Measurements from ENCODE around the gene TRIM44.
"Not testable (repeated sequence)": the region's sequence is repeated elsewhere in the genome, so short reads cannot be mapped to it uniquely, and the experiment has no call there.

Gene TRIM44

GRCh38 chr11:35654711-35655110 is 7.9 kb upstream of the TRIM44 start:
- Histone ChIP-seq H3K4me1 (ENCODE audit: control insufficient read depth, insufficient read depth, low read length, unreplicated experiment) (no peaks in the 10 kb centered on the region), H3K4me3 (ENCODE audit: low read depth, low read length) (no peak overlapping the region), H3K79me2 (ENCODE audit: control insufficient read depth, insufficient read depth, low read length, unreplicated experiment) (no peaks in the 10 kb centered on the region), H3K36me3 (ENCODE audit: insufficient read depth, low read length) (no peaks in the 10 kb centered on the region), H2AFZ (ENCODE audit: low read length, unreplicated experiment) (no peak overlapping the region), H3K27me3 (ENCODE audit: insufficient read depth, low read length) (no peaks in the 10 kb centered on the region), H3K27ac (ENCODE audit: low read depth, low read length) (no peak overlapping the region)

GRCh38 chr11:35655254-35655653 is 7.3 kb upstream of the TRIM44 start:
- H3K4me3 ChIP-seq (ENCODE audit: low read depth, low read length) = no peak overlapping the region
- H3K79me2 ChIP-seq (ENCODE audit: control insufficient read depth, insufficient read depth, low read length, unreplicated experiment) = no peaks in the 10 kb centered on the region
- H2AFZ ChIP-seq (ENCODE audit: low read length, unreplicated experiment) = no peak overlapping the region
- H3K36me3 ChIP-seq (ENCODE audit: insufficient read depth, low read length) = no peaks in the 10 kb centered on the region
- no peaks in the 10 kb centered on the region for H3K4me1 ChIP-seq (ENCODE audit: control insufficient read depth, insufficient read depth, low read length, unreplicated experiment)
- no peak overlapping the region for H3K27ac ChIP-seq (ENCODE audit: low read depth, low read length)
- H3K27me3 ChIP-seq (ENCODE audit: insufficient read depth, low read length) = no peaks in the 10 kb centered on the region

GRCh38 chr11:35655856-35656255 is 6.7 kb upstream of the TRIM44 start:
- Histone ChIP-seq H2AFZ (ENCODE audit: low read length, unreplicated experiment) (no peak overlapping the region), H3K27me3 (ENCODE audit: insufficient read depth, low read length) (no peaks in the 10 kb centered on the region), H3K4me3 (ENCODE audit: low read depth, low read length) (no peak overlapping the region), H3K4me1 (ENCODE audit: control insufficient read depth, insufficient read depth, low read length, unreplicated experiment) (no peaks in the 10 kb centered on the region), H3K79me2 (ENCODE audit: control insufficient read depth, insufficient read depth, low read length, unreplicated experiment) (no peaks in the 10 kb centered on the region), H3K27ac (ENCODE audit: low read depth, low read length) (no peak overlapping the region), H3K36me3 (ENCODE audit: insufficient read depth, low read length) (no peaks in the 10 kb centered on the region)

- no peak overlapping the region for H2AFZ ChIP-seq (ENCODE audit: low read length, unreplicated experiment)
- no peaks in the 10 kb centered on the region for H3K36me3 ChIP-seq (ENCODE audit: insufficient read depth, low read length)
- H3K27me3 ChIP-seq (ENCODE audit: insufficient read depth, low read length) = no peaks in the 10 kb centered on the region
- H3K4me1 ChIP-seq (ENCODE audit: control insufficient read depth, insufficient read depth, low read length, unreplicated experiment) = peaks cover 5% of the 10 kb centered on the region
- no peak overlapping the region for H3K27ac ChIP-seq (ENCODE audit: low read depth, low read length)
- no peak overlapping the region for H3K4me3 ChIP-seq (ENCODE audit: low read depth, low read length)
- peaks cover 3% of the 10 kb centered on the region for H3K79me2 ChIP-seq (ENCODE audit: control insufficient read depth, insufficient read depth, low read length, unreplicated experiment)
Measured at GRCh38 chr11:35658020-35658948, 4.3 kb upstream of the TRIM44 start.

- H3K4me3 ChIP-seq (ENCODE audit: low read depth, low read length) = peak overlapping the region; percentile 88
- peak overlapping the region; percentile 91 for H3K27ac ChIP-seq (ENCODE audit: low read depth, low read length)
- peaks cover 35% of the 10 kb centered on the region for H3K79me2 ChIP-seq (ENCODE audit: control insufficient read depth, insufficient read depth, low read length, unreplicated experiment)
- H3K4me1 ChIP-seq (ENCODE audit: control insufficient read depth, insufficient read depth, low read length, unreplicated experiment) = peaks cover 11% of the 10 kb centered on the region
- H2AFZ ChIP-seq (ENCODE audit: low read length, unreplicated experiment) = peak overlapping the region; percentile 95
- peaks cover 20% of the 10 kb centered on the region for H3K36me3 ChIP-seq (ENCODE audit: insufficient read depth, low read length)
- H3K27me3 ChIP-seq (ENCODE audit: insufficient read depth, low read length) = no peaks in the 10 kb centered on the region
Measured at GRCh38 chr11:35661534-35661933, 1.0 kb upstream of the TRIM44 start.

- Histone ChIP-seq H3K27me3 (ENCODE audit: insufficient read depth, low read length) (no peaks in the 10 kb centered on the region), H3K36me3 (ENCODE audit: insufficient read depth, low read length) (peaks cover 24% of the 10 kb centered on the region), H3K27ac (ENCODE audit: low read depth, low read length) (peak overlapping the region; percentile 91), H2AFZ (ENCODE audit: low read length, unreplicated experiment) (peak overlapping the region; percentile 95), H3K79me2 (ENCODE audit: control insufficient read depth, insufficient read depth, low read length, unreplicated experiment) (peaks cover 40% of the 10 kb centered on the region), H3K4me1 (ENCODE audit: control insufficient read depth, insufficient read depth, low read length, unreplicated experiment) (peaks cover 11% of the 10 kb centered on the region), H3K4me3 (ENCODE audit: low read depth, low read length) (peak overlapping the region; percentile 88)
Measured at GRCh38 chr11:35662061-35662648, 420 bp upstream of the TRIM44 start.

GRCh38 chr11:35663408-35663702 is 780 bp downstream of the TRIM44 start:
- Histone ChIP-seq H3K36me3 (ENCODE audit: insufficient read depth, low read length) (peaks cover 28% of the 10 kb centered on the region), H3K79me2 (ENCODE audit: control insufficient read depth, insufficient read depth, low read length, unreplicated experiment) (peaks cover 52% of the 10 kb centered on the region), H2AFZ (ENCODE audit: low read length, unreplicated experiment) (peak overlapping the region; percentile 55), H3K4me3 (ENCODE audit: low read depth, low read length) (peak overlapping the region; percentile 88), H3K27me3 (ENCODE audit: insufficient read depth, low read length) (no peaks in the 10 kb centered on the region), H3K4me1 (ENCODE audit: control insufficient read depth, insufficient read depth, low read length, unreplicated experiment) (peaks cover 11% of the 10 kb centered on the region), H3K27ac (ENCODE audit: low read depth, low read length) (peak overlapping the region; percentile 91)

GRCh38 chr11:35664977-35665441 is 2.4 kb downstream of the TRIM44 start:
- Histone ChIP-seq H3K36me3 (ENCODE audit: insufficient read depth, low read length) (peaks cover 28% of the 10 kb centered on the region), H3K27me3 (ENCODE audit: insufficient read depth, low read length) (no peaks in the 10 kb centered on the region), H3K27ac (ENCODE audit: low read depth, low read length) (peak overlapping the region; percentile 91), H3K4me1 (ENCODE audit: control insufficient read depth, insufficient read depth, low read length, unreplicated experiment) (peaks cover 12% of the 10 kb centered on the region), H2AFZ (ENCODE audit: low read length, unreplicated experiment) (no peak overlapping the region), H3K79me2 (ENCODE audit: control insufficient read depth, insufficient read depth, low read length, unreplicated experiment) (peaks cover 66% of the 10 kb centered on the region), H3K4me3 (ENCODE audit: low read depth, low read length) (peak overlapping the region; percentile 88)

GRCh38 chr11:35667257-35667656 is 4.7 kb downstream of the TRIM44 start:
- peaks cover 28% of the 10 kb centered on the region for H3K36me3 ChIP-seq (ENCODE audit: insufficient read depth, low read length)
- no peak overlapping the region for H2AFZ ChIP-seq (ENCODE audit: low read length, unreplicated experiment)
- H3K4me3 ChIP-seq (ENCODE audit: low read depth, low read length) = no peak overlapping the region
- peaks cover 25% of the 10 kb centered on the region for H3K4me1 ChIP-seq (ENCODE audit: control insufficient read depth, insufficient read depth, low read length, unreplicated experiment)
- H3K27me3 ChIP-seq (ENCODE audit: insufficient read depth, low read length) = no peaks in the 10 kb centered on the region
- no peak overlapping the region for H3K27ac ChIP-seq (ENCODE audit: low read depth, low read length)
- peaks cover 89% of the 10 kb centered on the region for H3K79me2 ChIP-seq (ENCODE audit: control insufficient read depth, insufficient read depth, low read length, unreplicated experiment)

- not testable (repeated sequence) for H3K27me3 ChIP-seq (ENCODE audit: insufficient read depth, low read length); H2AFZ ChIP-seq (ENCODE audit: low read length, unreplicated experiment); H3K27ac ChIP-seq (ENCODE audit: low read depth, low read length); H3K4me3 ChIP-seq (ENCODE audit: low read depth, low read length)
- H3K79me2 ChIP-seq (ENCODE audit: control insufficient read depth, insufficient read depth, low read length, unreplicated experiment) = peaks cover 96% of the 10 kb centered on the region
- H3K4me1 ChIP-seq (ENCODE audit: control insufficient read depth, insufficient read depth, low read length, unreplicated experiment) = peaks cover 25% of the 10 kb centered on the region
- H3K36me3 ChIP-seq (ENCODE audit: insufficient read depth, low read length) = peaks cover 28% of the 10 kb centered on the region
Measured at GRCh38 chr11:35668350-35668749, 5.8 kb downstream of the TRIM44 start.

Measured in ACC112 (cell line).